ENCODE measurements around the gene NHEJ1. TPM values are rescaled to one million over a fixed set of nuclear protein-coding genes. Genes with fewer than 3 reads are reported as not detected.

NHEJ1 gene
- total RNA-seq, 1 donor from 2014 or later = 16.4 TPM

- no peak for DNase-seq (ENCODE audit: low read depth, low spot score)
Measured at GRCh38 chr2:219182331-219183150, 21.9 kb upstream of the NHEJ1 start.

GRCh38 chr2:219181531-219181930, 20.9 kb upstream of the NHEJ1 start:
- no peak for DNase-seq (ENCODE audit: low read depth, low spot score)

GRCh38 chr2:219180961-219181360, 20.3 kb upstream of the NHEJ1 start:
- DNase-seq (ENCODE audit: low read depth, low spot score) = no peak

DNA sequence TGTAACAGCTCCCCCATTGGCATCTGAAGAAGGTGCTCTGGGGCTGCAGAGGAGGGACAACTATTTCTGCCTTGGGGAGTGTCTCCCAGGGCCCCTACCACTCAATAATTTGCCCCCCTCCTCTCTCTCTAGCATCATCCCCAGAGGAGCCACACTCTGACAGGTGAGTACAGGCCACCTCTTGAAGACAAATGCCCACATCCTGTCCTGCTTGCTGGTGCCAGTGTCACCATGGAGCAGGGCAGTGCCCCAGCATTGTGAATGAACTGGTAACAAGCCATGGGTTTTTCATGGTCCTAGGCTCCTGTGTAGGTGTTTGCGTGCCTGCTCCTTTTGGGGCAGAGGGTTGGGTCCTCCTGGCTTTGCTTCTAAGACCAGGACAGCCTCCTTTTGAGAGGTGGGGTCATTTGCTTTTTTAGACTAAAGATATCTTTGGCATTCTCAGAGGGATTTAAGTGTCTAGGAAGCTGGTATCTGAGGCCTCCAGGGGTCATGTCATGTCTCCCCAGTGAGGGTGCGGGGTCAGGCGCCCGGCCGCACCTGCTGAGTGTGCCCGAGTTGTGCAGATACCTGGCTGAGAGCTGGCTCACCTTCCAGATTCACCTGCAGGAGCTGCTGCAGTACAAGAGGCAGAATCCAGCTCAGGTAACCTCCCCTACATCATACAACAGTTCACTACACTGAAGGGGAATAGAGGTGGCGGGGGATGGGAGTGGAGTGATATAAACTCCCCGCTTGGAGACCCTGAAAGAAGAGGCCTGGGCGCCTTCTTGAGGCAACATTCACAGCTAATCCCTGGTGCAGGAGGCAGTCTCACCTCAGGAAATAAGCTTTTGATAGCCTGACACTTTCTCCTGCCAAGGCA, 19.2 kb upstream of the NHEJ1 start:
- DNase-seq (ENCODE audit: low read depth, low spot score) = no peak

DNA sequence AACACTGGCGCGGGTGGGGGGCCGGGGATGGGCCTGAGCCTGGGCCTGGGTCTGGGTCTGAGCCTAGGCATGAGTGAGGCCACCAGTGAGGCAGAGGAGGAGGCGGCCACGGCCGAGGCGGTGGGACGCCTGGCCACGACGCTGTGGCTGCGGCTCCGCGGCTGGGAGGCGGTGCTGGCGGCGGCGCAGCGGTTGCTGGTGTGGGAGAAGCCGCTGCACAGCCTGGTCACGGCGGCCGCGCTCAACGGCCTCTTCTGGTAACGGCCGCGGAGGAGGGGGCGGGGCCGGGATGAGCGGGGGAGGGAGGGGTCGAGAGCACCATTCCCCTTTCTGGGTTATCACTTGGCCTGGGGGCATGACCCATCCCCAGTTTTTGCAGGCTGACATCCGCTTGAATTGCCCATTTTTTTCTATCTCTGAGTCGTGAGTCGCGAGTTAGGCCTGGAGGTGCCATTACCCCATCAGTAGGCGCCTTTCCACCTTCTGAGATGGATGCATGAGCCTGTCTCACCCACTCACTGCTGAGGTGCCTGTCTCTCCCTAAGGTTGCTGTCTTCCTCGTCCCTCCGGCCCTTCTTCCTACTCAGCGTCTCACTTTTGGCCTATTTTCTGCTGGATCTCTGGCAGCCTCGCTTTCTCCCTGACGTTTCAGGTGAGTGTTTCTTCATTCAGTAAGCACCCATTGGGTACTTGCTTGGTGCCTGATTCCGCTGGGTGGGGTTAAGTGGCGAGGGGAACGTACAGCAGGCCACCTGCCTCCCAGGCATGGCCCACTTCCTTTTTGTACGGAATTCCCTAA, 18.0 kb upstream of the NHEJ1 start:
- DNase-seq (ENCODE audit: low read depth, low spot score) = no peak

DNA sequence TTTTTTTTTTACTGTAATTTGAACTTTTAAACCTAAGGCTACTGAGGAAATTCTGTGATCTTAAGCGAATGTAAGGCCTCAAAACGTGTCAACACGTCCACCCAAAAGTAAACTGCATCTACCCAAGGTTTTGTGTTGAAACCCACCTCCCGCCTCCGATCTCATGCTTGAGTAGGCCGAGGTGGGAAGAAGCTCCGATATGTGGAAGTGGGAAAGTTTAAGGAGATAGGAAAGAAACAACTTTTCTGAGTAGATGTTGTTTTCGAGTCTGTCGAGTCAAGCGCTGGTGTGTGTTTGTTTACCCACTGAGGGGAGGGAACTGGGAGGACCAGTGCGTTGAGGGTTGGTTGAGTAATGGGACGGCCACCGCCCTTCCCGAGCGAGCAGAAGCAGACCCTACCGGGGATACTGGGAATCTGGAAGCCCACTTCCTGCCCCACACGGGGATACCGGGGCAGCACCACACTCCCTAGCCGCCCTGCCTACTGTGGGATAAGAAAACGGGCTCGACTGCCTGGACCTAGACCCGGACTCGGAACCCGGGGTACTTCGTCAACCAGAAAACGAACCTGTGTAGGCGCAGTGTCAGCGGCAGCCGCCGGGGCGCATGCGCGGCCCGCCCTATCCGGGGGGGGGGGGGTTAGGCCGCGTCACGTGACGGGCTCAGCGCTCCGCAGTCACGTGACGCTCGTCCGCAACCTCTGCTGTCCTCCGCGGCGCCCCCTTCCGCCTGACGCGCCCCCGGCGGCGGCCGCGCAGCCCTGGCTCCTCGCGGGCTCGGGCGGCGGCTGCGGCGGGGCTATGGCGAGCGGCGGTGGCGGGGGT, 17.1 kb upstream of the NHEJ1 start, which contains the start of gene RETREG2:
RETREG2 (plus strand) TSS at position 724 of the 825 bp plus-strand sequence; CDS start at position 802, 78 bp downstream.
- DNase-seq (ENCODE audit: low read depth, low spot score) = peak; percentile 58

DNA sequence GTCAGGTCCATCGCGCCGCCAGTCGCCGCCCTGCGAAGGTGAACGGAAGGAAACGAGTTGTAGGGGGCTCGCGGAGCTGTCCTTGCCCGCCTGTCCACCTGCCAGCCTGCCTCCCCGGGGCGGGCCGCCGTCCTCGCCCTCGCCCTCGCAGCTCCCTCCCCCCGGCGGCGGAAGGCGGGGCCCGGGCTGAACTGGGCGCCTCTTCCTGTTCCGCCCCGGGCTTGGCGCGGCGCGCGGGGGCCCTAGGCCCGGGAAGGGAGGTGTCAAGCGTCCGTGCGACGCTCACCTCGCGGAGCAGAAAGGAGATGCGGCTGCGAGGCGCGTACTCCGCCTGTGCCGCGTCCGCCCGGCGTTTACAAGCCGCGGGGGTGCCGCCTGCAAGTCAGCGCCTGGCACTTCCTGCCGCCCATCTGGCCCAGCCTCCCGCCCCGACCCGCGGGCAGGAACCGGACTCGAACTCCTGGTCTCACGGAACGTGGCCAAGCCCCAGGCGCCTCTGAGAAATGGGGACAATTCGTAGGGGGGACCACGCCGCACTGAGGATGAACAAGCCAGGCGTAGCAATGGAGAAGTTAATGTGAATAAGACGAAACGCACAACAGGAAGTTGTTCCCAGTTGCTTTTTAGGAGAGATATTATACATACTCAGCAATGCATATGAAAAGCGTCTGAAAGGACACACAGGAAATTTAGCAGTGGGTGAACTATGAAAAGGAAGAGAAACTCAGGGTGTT, 16.4 kb upstream of the NHEJ1 start, which contains the start of gene CNPPD1:
CNPPD1 (minus strand) TSS at position 108 of the 734 bp plus-strand sequence; CDS start at position 11, 97 bp downstream.
- no peak for DNase-seq (ENCODE audit: low read depth, low spot score)

- no peak for DNase-seq (ENCODE audit: low read depth, low spot score)
Measured at GRCh38 chr2:219175928-219176817, 15.6 kb upstream of the NHEJ1 start.

DNA sequence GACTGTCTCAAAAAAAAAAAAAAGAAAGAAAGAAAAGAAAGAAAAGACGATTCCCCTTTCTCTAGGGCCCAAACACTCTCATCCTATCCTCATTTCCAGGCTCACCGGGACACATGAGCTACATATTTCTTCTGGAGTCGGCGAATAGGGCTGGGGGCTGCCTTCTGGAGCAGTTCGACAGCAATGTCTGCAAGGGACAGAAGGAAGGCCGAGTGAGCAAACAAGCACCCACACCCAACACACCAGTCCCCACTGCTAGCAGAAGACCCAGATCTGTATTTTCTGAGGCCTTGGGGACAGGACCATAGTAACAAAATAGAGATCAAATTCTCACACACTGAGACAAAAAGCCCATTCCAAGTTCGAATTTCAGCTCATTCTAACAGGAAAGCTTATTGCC, 14.9 kb upstream of the NHEJ1 start:
- DNase-seq (ENCODE audit: low read depth, low spot score) = no peak

DNA sequence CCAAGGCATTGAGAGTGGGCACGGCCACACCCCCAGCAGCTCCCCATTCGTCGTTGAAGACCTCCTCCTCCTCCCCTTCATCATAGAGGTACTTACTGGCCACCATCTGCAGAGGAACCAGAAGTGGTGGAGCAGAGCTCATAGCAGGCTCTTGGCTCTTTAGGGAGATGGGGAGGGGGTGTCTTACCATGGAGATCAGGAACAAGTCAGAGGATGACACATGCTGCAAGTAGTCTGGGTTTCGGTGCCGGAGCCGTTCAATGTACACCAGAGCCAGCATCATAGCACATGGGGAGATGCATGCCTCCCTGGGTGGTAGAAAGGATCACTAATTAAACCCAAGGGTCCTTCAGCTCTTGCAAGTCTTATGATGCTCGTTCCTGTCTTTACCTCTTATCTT, 14.2 kb upstream of the NHEJ1 start:
- no peak for DNase-seq (ENCODE audit: low read depth, low spot score)

GRCh38 chr2:219174146-219174545, 13.5 kb upstream of the NHEJ1 start:
- no peak for DNase-seq (ENCODE audit: low read depth, low spot score)

GRCh38 chr2:219173176-219173575, 12.6 kb upstream of the NHEJ1 start:
- no peak for DNase-seq (ENCODE audit: low read depth, low spot score)

GRCh38 chr2:219172231-219173154, 11.9 kb upstream of the NHEJ1 start:
- DNase-seq (ENCODE audit: low read depth, low spot score) = no peak

GRCh38 chr2:219171231-219171651, 10.6 kb upstream of the NHEJ1 start:
- peak; percentile 66 for DNase-seq (ENCODE audit: low read depth, low spot score)

- no peak for DNase-seq (ENCODE audit: low read depth, low spot score)
Measured at GRCh38 chr2:219169930-219170654, 9.5 kb upstream of the NHEJ1 start, which contains the start of gene SLC23A3. Gene SLC23A3, minus strand, starts transcription at chr2:219170029. Its CDS starts 45 bp downstream, at chr2:219169984.

DNA sequence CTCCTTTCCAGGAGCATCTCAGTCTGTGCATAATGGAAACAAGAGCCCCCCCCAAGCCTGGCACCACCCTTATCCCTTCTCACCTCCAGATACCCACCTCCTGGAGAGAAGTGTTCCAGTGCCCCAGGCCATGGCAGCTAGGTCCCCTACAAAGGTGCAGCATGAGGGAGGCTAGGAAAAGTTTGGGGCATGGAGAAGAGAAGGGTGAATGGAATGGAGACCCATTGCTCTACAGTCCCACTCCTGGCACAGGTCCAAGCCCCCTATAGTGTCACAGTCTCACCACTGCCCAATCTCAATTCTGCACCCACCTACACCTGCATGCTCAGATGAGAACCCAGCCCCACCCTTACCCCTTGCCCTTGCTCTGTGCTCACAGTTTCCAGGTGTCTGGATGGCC, 8.3 kb upstream of the NHEJ1 start:
- DNase-seq (ENCODE audit: low read depth, low spot score) = no peak

GRCh38 chr2:219168526-219168925, 7.9 kb upstream of the NHEJ1 start:
- no peak for DNase-seq (ENCODE audit: low read depth, low spot score)
